Measurements from ENCODE around the gene SHKBP1. TPM values are rescaled to one million over a fixed set of nuclear protein-coding genes. Genes with fewer than 3 reads are reported as not detected.
A peak's percentile ranks its signal among the peaks of the same experiment; 100 is the strongest.

SHKBP1 gene
- total and polyA plus RNA-seq, 2 of the 13 experiments (the other 11 are each of a cell fraction or from before 2014, with no cell fraction given) = 16.2 to 17.4 TPM

DNA sequence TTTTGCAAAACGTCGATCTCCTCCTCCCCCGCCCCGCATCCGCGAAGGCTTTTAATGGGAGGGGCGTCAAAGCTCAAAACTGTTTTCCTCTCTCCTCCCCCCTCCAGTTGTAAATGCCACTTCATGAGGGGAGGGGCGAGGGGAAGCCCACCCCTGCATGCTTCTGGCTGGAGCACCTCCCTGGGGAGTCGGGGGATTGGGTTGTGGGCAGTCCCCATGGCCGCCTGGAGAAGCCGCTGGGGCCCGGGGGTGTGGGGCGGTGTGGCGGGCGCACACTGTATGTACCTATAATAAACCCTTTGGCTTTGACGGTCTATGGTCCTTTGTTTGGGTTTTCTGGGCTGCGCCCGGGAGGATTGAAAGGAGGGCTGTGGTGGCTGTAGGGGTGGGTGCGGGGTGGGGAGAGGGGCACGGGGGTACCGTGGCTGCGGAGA, 505 bp upstream of the SHKBP1 start:
- BruUV-seq (replicated peaks) = no TSS peak
- no peak overlapping the region for H3K9ac ChIP-seq (ENCODE audit: insufficient read depth, low read depth, low read length)
- TF ChIP-seq ZNF605 (CRISPR knock-in tag; IDR thresholded peaks at IDR 0.05) (no peak), PAF1 (CRISPR knock-in tag; IDR thresholded peaks at IDR 0.05) (no peak), ZXDC (CRISPR knock-in tag; IDR thresholded peaks at IDR 0.05) (no peak), ZNF713 (CRISPR knock-in tag; IDR thresholded peaks at IDR 0.05) (no peak), REL (CRISPR knock-in tag; conservative IDR thresholded peaks at IDR 0.05) (no peak), DMAP1 (CRISPR knock-in tag; IDR thresholded peaks at IDR 0.05) (no peak), PAWR (CRISPR knock-in tag; IDR thresholded peaks at IDR 0.05; ENCODE audit: borderline replicate concordance) (no peak), ZNF784 (CRISPR knock-in tag; IDR thresholded peaks at IDR 0.05; ENCODE audit: borderline replicate concordance) (no peak), ZNF792 (CRISPR knock-in tag; IDR thresholded peaks at IDR 0.05) (no peak), SMYD3 (CRISPR knock-in tag; IDR thresholded peaks at IDR 0.05) (no peak), MED1 (CRISPR knock-in tag; IDR thresholded peaks at IDR 0.05) (no peak), CREM (IDR thresholded peaks at IDR 0.05) (no peak), CREM (CRISPR knock-in tag; IDR thresholded peaks at IDR 0.05) (no peak), PAXIP1 (CRISPR knock-in tag; conservative IDR thresholded peaks at IDR 0.05) (no peak), ATRX (CRISPR knock-in tag; IDR thresholded peaks at IDR 0.05; ENCODE audit: borderline replicate concordance) (no peak)
- no peak overlapping the region for H2AFZ ChIP-seq (ENCODE audit: low read length)
- peak overlapping the region; percentile 80 to 92 (median 85); a peak in 5 of 6 replicates for H3K4me3 ChIP-seq (replicated peaks in 1 of 3; ENCODE audit: insufficient read depth in 1 of 3, low read depth in 2 of 3, low read length in 3 of 3)
- in situ Hi-C loops (cut with HindIII; ENCODE audit: extremely low pct_ligation_motif_present, low pct_unique_long_range_greater_than_20kb) (no loop called here), intact Hi-C loops (cut with micrococcal nuclease; ENCODE audit: unreplicated experiment) (no loop called here)
- H3K4me1 ChIP-seq (ENCODE audit: insufficient read depth, low read length) = peaks cover 25% of the 10 kb centered on the region
- H3K27ac ChIP-seq (ENCODE audit: extremely low read length, insufficient read depth, low read length) = no peak overlapping the region
- ATAC-seq (peak; percentile 23), DNase-seq (ENCODE audit: low spot score) (no peak), FAIRE-seq (no peak)
- no peaks in the 10 kb centered on the region for H3K9me3 ChIP-seq (ENCODE audit: low read length)
- H3K36me3 ChIP-seq (replicated peaks in 1 of 2; ENCODE audit: control insufficient read depth in 1 of 2, insufficient read depth in 2 of 2, low read length in 2 of 2) = 0 out of 5 replicates have a peak, but pooled peaks cover 0 to 1% of the 10 kb centered on the region in 2 experiments
- no peaks in the 10 kb centered on the region for H3K79me2 ChIP-seq (ENCODE audit: insufficient read depth, low read length)
- WGBS (ENCODE audit: low lambda C conversion rate) = 47% methylated on average over 22 of the region's 22 CpGs
- H3K27me3 ChIP-seq (ENCODE audit: control insufficient read depth in 1 of 2, insufficient read depth in 2 of 2, low read length in 2 of 2) = no peaks in the 10 kb centered on the region
- ChIA-PET POLR2A (no interaction called here), CTCF (ENCODE audit: low intra/inter-chr PET ratio, low total read pairs) (no interaction called here)
- peak overlapping the region; percentile 82 for H3K4me2 ChIP-seq (ENCODE audit: low read depth, low read length)
- no peaks in the 10 kb centered on the region for H4K20me1 ChIP-seq (ENCODE audit: insufficient read depth, low read length)
